Measurements from ENCODE around the gene ZNF557. TPM values are rescaled to one million over a fixed set of nuclear protein-coding genes. Genes with fewer than 3 reads are reported as not detected.

The ZNF557 gene
- polyA plus RNA-seq, 1 donor (not counting 4 experiments of a cell fraction or from before 2014, with no cell fraction given) = 3.3 TPM

DNA sequence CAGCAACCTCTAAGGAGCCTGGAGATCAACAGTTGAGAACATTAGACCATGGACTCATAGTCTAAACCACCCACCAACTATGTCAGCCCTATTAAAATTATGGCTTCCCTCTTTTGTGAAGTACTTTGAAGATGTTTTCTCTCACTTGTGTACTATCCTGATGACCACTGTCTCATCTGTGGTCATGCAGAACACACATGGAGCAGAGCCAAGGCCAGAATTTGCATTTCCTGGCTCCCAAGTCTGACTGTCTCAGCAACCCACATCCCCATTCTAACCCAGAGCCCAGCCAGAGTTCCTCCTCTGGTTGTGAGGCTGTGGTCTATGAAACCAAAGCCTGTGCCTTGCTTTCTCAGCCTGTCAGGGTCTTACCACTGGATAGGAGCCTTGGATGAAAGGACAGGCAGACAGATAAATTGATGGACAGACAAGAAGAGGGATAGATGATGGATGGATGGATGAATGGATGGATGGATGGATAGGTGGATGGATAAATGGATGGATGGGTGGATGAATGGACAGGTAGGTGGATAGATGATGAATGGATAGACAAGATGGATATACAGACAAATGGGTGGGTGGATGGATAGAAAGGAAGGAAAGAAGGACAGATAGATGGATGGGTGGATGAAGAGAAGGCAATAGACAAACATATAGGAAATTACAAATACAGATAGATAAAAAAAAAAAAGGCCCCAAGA is 35.4 kb downstream of the ZNF557 start:
- Histone ChIP-seq H3K4me2 (ENCODE audit: control insufficient read depth, extremely low read depth, insufficient read depth, low read depth, low read length) (no peak overlapping the region), H4K20me1 (ENCODE audit: control insufficient read depth, extremely low read depth, insufficient read depth, low read length) (no peaks in the 10 kb centered on the region), H3K9me1 (ENCODE audit: control insufficient read depth, extremely low read depth, insufficient read depth, low read length) (no peaks in the 10 kb centered on the region), H3K79me2 (ENCODE audit: control insufficient read depth, insufficient read depth, low read length) (no peaks in the 10 kb centered on the region), H3K9ac (ENCODE audit: control insufficient read depth, extremely low read depth, insufficient read depth, low read length) (no peak overlapping the region), H3K4me3 (ENCODE audit: control insufficient read depth in 2 of 3, extremely low read depth in 1 of 3, insufficient read depth in 2 of 3, low read depth in 1 of 3, low read length in 3 of 3) (no peak overlapping the region), H3K27ac (ENCODE audit: control insufficient read depth, insufficient read depth, low read length) (no peak overlapping the region), H3K36me3 (ENCODE audit: control insufficient read depth in 2 of 2, extremely low read depth in 1 of 2, insufficient read depth in 2 of 2, low read length in 2 of 2) (no peaks in the 10 kb centered on the region), H2AFZ (ENCODE audit: control insufficient read depth, low read length) (no peak overlapping the region), H3K9me3 (ENCODE audit: control insufficient read depth, low read depth, low read length) (peaks cover 2% of the 10 kb centered on the region), H3K27me3 (ENCODE audit: control insufficient read depth, extremely low read depth, insufficient read depth, low read length) (no peaks in the 10 kb centered on the region), H3K4me1 (ENCODE audit: control insufficient read depth, extremely low read depth, insufficient read depth, low read length) (no peaks in the 10 kb centered on the region)
- dilution Hi-C loops (cut with MboI; ENCODE audit: extremely low pct_ligation_motif_present, low sequenced_read_pairs) = no loop called here
- TF ChIP-seq, protein P1, sequence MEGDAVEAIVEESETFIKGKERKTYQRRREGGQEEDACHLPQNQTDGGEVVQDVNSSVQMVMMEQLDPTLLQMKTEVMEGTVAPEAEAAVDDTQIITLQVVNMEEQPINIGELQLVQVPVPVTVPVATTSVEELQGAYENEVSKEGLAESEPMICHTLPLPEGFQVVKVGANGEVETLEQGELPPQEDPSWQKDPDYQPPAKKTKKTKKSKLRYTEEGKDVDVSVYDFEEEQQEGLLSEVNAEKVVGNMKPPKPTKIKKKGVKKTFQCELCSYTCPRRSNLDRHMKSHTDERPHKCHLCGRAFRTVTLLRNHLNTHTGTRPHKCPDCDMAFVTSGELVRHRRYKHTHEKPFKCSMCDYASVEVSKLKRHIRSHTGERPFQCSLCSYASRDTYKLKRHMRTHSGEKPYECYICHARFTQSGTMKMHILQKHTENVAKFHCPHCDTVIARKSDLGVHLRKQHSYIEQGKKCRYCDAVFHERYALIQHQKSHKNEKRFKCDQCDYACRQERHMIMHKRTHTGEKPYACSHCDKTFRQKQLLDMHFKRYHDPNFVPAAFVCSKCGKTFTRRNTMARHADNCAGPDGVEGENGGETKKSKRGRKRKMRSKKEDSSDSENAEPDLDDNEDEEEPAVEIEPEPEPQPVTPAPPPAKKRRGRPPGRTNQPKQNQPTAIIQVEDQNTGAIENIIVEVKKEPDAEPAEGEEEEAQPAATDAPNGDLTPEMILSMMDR (optimal IDR thresholded peaks at IDR 0.05 in 1 of 3, IDR thresholded peaks at IDR 0.05 in 1 of 3, conservative IDR thresholded peaks at IDR 0.05 in 1 of 3; ENCODE audit: extremely low read depth in 1 of 3, insufficient read depth in 2 of 3, low read length in 3 of 3) = no peak
- TF ChIP-seq EZH2 (IDR thresholded peaks at IDR 0.05; ENCODE audit: low read length) = no peak
- FAIRE-seq = no peak
- no peak for DNase-seq (ENCODE audit: low read depth, low spot score)

DNA sequence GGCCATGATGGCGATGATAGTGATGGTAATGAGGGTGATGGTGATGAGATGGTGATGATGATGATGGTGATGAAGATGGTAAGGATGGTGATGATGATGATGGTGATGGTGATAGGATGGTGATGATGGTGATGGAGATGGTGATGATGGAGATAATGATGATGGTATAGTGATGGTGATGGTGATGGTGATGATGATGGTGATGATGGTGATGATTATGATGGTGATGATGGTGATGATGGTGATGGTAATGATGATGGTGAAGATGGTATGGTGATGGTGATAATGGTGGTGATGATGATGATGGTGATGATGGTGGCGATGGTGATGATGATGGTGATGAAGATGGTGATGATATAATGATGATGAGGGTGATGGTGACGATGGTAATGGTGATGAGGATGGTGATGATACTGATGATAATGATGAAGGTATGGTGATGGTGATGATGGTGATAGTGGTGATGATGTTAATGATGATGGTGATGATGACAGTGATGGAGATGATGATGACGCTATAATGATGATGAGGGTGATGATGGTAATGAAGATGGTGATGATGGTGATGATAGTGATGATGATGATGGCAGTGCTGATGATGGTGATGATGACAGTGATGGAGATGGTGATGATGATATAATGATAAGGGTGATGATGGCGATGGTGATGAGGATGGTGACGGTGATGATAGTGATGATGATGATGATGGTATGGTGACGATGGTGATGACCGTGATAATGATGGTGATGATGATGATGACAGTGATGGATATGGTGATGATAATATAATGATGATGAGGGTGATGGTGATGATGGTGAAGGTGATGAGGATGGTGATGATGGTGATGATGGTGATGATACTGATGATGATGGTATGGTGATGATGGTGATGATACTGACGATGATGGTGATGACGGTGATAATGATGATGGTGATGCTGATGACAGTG is 37.5 kb downstream of the ZNF557 start:
- H3K9me1 ChIP-seq (ENCODE audit: control insufficient read depth, extremely low read depth, insufficient read depth, low read length) = no peaks in the 10 kb centered on the region
- no peaks in the 10 kb centered on the region for H4K20me1 ChIP-seq (ENCODE audit: control insufficient read depth, extremely low read depth, insufficient read depth, low read length)
- no peaks in the 10 kb centered on the region for H3K79me2 ChIP-seq (ENCODE audit: control insufficient read depth, insufficient read depth, low read length)
- H3K27ac ChIP-seq (ENCODE audit: control insufficient read depth, insufficient read depth, low read length) = no peak overlapping the region
- FAIRE-seq = no peak
- no peak overlapping the region for H2AFZ ChIP-seq (ENCODE audit: control insufficient read depth, low read length)
- dilution Hi-C loops (cut with MboI; ENCODE audit: extremely low pct_ligation_motif_present, low sequenced_read_pairs) = no loop called here
- DNase-seq (ENCODE audit: low read depth, low spot score) = no peak
- TF ChIP-seq, protein P1 (optimal IDR thresholded peaks at IDR 0.05 in 1 of 3, IDR thresholded peaks at IDR 0.05 in 1 of 3, conservative IDR thresholded peaks at IDR 0.05 in 1 of 3; ENCODE audit: extremely low read depth in 1 of 3, insufficient read depth in 2 of 3, low read length in 3 of 3) = no peak
- TF ChIP-seq EZH2 (IDR thresholded peaks at IDR 0.05; ENCODE audit: low read length) = no peak
- no peaks in the 10 kb centered on the region for H3K4me1 ChIP-seq (ENCODE audit: control insufficient read depth, extremely low read depth, insufficient read depth, low read length)
- no peak overlapping the region for H3K9ac ChIP-seq (ENCODE audit: control insufficient read depth, extremely low read depth, insufficient read depth, low read length)
- no peaks in the 10 kb centered on the region for H3K27me3 ChIP-seq (ENCODE audit: control insufficient read depth, extremely low read depth, insufficient read depth, low read length)
- H3K9me3 ChIP-seq (ENCODE audit: control insufficient read depth, low read depth, low read length) = peaks cover 2% of the 10 kb centered on the region
- no peaks in the 10 kb centered on the region for H3K36me3 ChIP-seq (ENCODE audit: control insufficient read depth in 2 of 2, extremely low read depth in 1 of 2, insufficient read depth in 2 of 2, low read length in 2 of 2)
- H3K4me3 ChIP-seq (ENCODE audit: control insufficient read depth in 2 of 3, extremely low read depth in 1 of 3, insufficient read depth in 2 of 3, low read depth in 1 of 3, low read length in 3 of 3) = no peak overlapping the region
- no peak overlapping the region for H3K4me2 ChIP-seq (ENCODE audit: control insufficient read depth, extremely low read depth, insufficient read depth, low read depth, low read length)

Measured in keratinocyte (primary cell).